GM12801 (cell line): ENCODE measurements around the gene SDHA.

Experiments
- TF ChIP-seq, protein P1 (sequence below): IDR thresholded peaks from one replicate; pipeline ENCODE4 v1.5.1; 2011; ENCODE audit warnings: control low read depth; ENCODE audit not compliant: insufficient read length; ENCODE audit errors: extremely low read depth

Gene SDHA

GRCh38 chr5:190366-191035 lies 27.6 kb upstream of the SDHA start:
- TF ChIP-seq, protein P1, sequence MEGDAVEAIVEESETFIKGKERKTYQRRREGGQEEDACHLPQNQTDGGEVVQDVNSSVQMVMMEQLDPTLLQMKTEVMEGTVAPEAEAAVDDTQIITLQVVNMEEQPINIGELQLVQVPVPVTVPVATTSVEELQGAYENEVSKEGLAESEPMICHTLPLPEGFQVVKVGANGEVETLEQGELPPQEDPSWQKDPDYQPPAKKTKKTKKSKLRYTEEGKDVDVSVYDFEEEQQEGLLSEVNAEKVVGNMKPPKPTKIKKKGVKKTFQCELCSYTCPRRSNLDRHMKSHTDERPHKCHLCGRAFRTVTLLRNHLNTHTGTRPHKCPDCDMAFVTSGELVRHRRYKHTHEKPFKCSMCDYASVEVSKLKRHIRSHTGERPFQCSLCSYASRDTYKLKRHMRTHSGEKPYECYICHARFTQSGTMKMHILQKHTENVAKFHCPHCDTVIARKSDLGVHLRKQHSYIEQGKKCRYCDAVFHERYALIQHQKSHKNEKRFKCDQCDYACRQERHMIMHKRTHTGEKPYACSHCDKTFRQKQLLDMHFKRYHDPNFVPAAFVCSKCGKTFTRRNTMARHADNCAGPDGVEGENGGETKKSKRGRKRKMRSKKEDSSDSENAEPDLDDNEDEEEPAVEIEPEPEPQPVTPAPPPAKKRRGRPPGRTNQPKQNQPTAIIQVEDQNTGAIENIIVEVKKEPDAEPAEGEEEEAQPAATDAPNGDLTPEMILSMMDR, result no peak

DNA sequence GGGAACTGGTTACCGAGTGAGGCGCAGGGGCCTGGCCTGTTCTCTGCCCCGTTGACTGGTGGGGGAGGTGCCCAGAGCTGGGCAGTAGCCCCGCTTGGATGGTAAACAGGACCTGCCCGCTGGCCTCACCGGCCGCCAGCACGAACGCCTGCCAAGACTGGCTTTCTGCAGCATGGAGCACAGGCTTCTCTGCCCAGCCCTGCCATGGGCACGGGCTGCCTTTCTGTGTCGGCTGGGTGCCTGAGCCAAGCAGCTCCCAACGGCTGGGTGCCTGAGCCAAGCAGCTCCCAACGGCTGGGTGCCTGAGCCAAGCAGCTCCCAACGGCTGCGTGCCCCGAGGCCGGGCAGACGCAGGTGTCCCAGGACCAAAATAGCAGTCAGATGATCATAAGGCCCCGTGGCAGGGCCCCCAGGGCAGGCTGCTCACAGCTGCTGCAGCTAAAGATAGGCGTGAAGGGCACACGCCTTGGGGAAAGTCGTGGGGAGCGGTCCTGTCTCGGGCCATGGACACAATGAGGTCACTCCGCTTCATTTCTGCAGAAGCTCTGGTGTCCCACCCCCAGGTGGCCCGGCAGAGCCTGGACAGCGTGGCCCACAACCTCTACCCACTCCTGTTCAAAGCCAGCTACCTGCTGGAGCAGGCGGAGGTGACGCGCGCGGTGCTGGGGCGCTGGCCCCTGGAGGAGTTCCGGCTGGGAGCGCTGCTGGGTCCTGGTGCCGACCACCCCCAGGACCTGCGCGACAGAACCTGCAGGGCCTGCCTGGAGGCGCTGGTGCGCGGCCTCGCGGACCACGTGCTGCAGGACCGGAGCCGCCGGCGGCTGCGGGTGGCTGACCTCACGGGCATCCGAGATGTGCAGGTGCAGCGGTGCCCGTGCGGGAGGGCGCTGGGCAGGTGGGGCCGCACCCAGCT lies 26.8 kb upstream of the SDHA start, which contains the start of gene LRRC14B:
LRRC14B (plus strand) TSS at position 460 of the 913 bp plus-strand sequence; CDS start at position 504, 44 bp downstream.
- TF ChIP-seq, protein P1, result no peak

GRCh38 chr5:191949-192690 lies 26.0 kb upstream of the SDHA start:
- TF ChIP-seq, protein P1, result no peak

GRCh38 chr5:192691-192969 lies 25.5 kb upstream of the SDHA start:
- TF ChIP-seq, protein P1, result no peak

DNA sequence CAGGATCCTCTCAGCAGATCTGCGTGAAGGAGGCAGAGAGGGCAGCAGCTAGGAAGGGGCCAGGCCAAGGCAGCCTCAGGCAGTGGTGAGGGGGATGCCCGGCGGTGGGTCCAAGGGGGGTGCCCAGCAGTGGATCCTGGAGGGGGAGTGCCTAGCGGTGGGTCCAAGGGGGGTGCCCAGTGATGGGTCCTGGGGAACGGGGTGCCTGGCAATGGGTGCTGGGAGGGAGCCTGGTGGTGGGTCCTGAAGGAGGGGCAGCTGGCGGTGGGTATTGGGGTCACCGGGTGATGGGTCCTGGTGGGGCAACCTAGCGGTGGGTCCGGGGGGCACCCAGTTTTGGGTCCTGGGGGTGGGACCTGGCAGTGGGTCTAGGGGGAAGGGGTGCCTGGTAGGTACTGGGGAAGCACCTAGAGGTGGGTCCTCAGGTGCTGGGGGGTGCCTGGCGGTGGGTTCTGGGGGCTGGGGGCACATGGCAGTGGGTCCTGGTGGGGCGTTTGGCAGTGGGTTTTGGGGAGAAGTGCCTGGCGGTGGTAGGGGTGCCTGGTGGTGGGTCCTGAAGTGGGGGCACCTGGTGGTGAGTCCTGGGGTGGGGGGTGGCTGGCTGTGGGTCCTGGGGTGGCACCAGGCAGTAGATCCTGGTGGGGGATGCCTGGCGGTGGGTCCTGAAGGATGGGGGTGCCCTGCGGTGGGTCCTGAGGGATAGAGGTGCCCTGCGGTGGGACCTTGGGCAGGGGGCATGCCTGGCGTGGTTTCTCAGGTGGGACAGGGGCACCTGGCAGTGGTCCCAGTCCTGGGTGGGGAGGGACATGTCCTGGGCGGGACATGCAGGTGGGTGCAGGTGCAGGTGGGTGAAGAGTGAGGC lies 24.9 kb upstream of the SDHA start:
- TF ChIP-seq, protein P1, result no peak

DNA sequence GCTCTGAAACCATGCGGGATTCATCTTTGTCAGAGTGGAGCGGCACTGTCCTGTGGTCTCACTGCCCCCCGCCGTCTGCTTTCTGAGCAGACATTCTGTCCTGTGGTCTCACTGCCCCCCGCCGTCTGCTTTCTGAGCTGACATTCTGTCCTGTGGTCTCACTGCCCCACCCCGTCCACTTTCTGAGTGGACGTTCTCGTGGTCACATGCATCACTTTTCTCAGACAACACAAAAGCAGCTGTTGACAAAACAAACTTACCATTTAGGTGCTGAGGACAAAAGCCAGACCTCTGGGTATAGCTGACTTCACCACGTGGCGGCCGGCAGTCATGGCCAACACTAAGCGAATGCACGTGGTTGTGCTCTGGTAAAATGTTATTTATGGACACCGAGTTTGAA lies 24.0 kb upstream of the SDHA start:
- TF ChIP-seq, protein P1, result no peak
